Muscle layer of duodenum (tissue), 2 donors: ENCODE results near the gene BRF1.

ENCODE experiments used
- H3K27ac ChIP-seq: one replicate; pipeline ENCODE4 v1.7.0; 2013; ENCODE audit warnings: mild to moderate bottlenecking, low read length
- H3K27me3 ChIP-seq: one replicate; pipeline ENCODE4 v1.7.0; 2013; ENCODE audit warnings: low read depth, mild to moderate bottlenecking, control low read depth, low read length
- H3K36me3 ChIP-seq, 2 donors: one replicate each; pipeline ENCODE4 v1.7.0; 2013; ENCODE audit warnings: low read length in 2 of 2, control low read depth in 1 of 2, mild to moderate bottlenecking in 1 of 2; ENCODE audit not compliant: insufficient read depth in 2 of 2, control insufficient read depth in 1 of 2
- H3K4me1 ChIP-seq, 2 donors: one replicate each; pipeline ENCODE4 v1.7.0; 2013; ENCODE audit warnings: low read length in 2 of 2, mild to moderate bottlenecking in 2 of 2, control low read depth in 1 of 2, moderate library complexity in 1 of 2; ENCODE audit not compliant: insufficient read depth in 2 of 2, control insufficient read depth in 1 of 2
- H3K4me3 ChIP-seq, 2 donors: one replicate each; pipeline ENCODE4 v1.7.0; 2013; ENCODE audit warnings: low read length in 2 of 2, low read depth in 1 of 2, mild to moderate bottlenecking in 1 of 2
- H3K9me3 ChIP-seq, 2 donors: one replicate each; pipeline ENCODE4 v1.7.0; 2013; ENCODE audit warnings: low read length in 2 of 2, control low read depth in 1 of 2, mild to moderate bottlenecking in 1 of 2; ENCODE audit not compliant: control insufficient read depth in 1 of 2
- donor health status: healthy.

The BRF1 gene

GRCh38 chr14:105250986-105251385 is 49.8 kb downstream of the BRF1 start:
- Histone ChIP-seq H3K4me3 (no peak overlapping the region), H3K27ac (no peak overlapping the region), H3K36me3 (peaks cover 12 to 39% of the 10 kb centered on the region in 2 donors), H3K9me3 (no peaks in the 10 kb centered on the region), H3K27me3 (no peaks in the 10 kb centered on the region), H3K4me1 (peaks cover 5 to 21% of the 10 kb centered on the region in 2 donors)

- H3K9me3 ChIP-seq, result no peaks in the 10 kb centered on the region
- peaks cover 12 to 39% of the 10 kb centered on the region in 2 donors for H3K36me3 ChIP-seq
- H3K4me1 ChIP-seq, result peaks cover 5 to 21% of the 10 kb centered on the region in 2 donors
- H3K27me3 ChIP-seq, result no peaks in the 10 kb centered on the region
- no peak overlapping the region for H3K4me3 ChIP-seq
- no peak overlapping the region for H3K27ac ChIP-seq
Observed at GRCh38 chr14:105250008-105250366, 50.8 kb downstream of the BRF1 start.

- Histone ChIP-seq H3K4me3 (peak overlapping the region; percentile 30 to 64), H3K9me3 (no peaks in the 10 kb centered on the region), H3K27me3 (no peaks in the 10 kb centered on the region), H3K36me3 (peaks cover 12 to 41% of the 10 kb centered on the region in 2 donors), H3K27ac (no peak overlapping the region), H3K4me1 (peaks cover 5 to 21% of the 10 kb centered on the region in 2 donors)
Observed at GRCh38 chr14:105249182-105250007, 51.4 kb downstream of the BRF1 start.

- Histone ChIP-seq H3K27ac (peak within 1 kb of the TSS; percentile 63), H3K4me3 (peak within 1 kb of the TSS; percentile 69 to 76), H3K4me1 (peaks cover 5 to 21% of the 10 kb centered on the region in 2 donors), H3K9me3 (no peaks in the 10 kb centered on the region), H3K36me3 (peaks cover 12 to 40% of the 10 kb centered on the region in 2 donors), H3K27me3 (no peaks in the 10 kb centered on the region)
Observed at GRCh38 chr14:105248368-105249181, 52.2 kb downstream of the BRF1 start, which contains the start of gene BTBD6. TSS of gene BTBD6 (plus strand) at chr14:105248533. CDS start at chr14:105248712, 179 bp downstream.

- Histone ChIP-seq H3K4me3 (peak overlapping the region; percentile 69 to 76), H3K27ac (peak overlapping the region; percentile 63), H3K36me3 (peaks cover 12 to 36% of the 10 kb centered on the region in 2 donors), H3K9me3 (no peaks in the 10 kb centered on the region), H3K4me1 (peaks cover 5 to 21% of the 10 kb centered on the region in 2 donors), H3K27me3 (no peaks in the 10 kb centered on the region)
Observed at GRCh38 chr14:105247715-105248367, 53.0 kb downstream of the BRF1 start.

GRCh38 chr14:105247026-105247425 is 53.8 kb downstream of the BRF1 start:
- H3K27ac ChIP-seq, result no peak overlapping the region
- H3K36me3 ChIP-seq, result peaks cover 12 to 28% of the 10 kb centered on the region in 2 donors
- H3K27me3 ChIP-seq, result no peaks in the 10 kb centered on the region
- no peaks in the 10 kb centered on the region for H3K9me3 ChIP-seq
- no peak overlapping the region for H3K4me3 ChIP-seq
- peaks cover 5 to 21% of the 10 kb centered on the region in 2 donors for H3K4me1 ChIP-seq

- Histone ChIP-seq H3K27ac (no peak overlapping the region), H3K27me3 (no peaks in the 10 kb centered on the region), H3K4me1 (peaks cover 5 to 17% of the 10 kb centered on the region in 2 donors), H3K4me3 (no peak overlapping the region), H3K9me3 (no peaks in the 10 kb centered on the region), H3K36me3 (peaks cover 0 to 17% of the 10 kb centered on the region in 2 donors)
Observed at GRCh38 chr14:105244334-105244733, 56.5 kb downstream of the BRF1 start.

GRCh38 chr14:105241641-105242040 is 59.2 kb downstream of the BRF1 start:
- Histone ChIP-seq H3K27ac (no peak overlapping the region), H3K27me3 (no peaks in the 10 kb centered on the region)

GRCh38 chr14:105240811-105241576 is 59.8 kb downstream of the BRF1 start:
- Histone ChIP-seq H3K27ac (no peak overlapping the region), H3K9me3 (no peaks in the 10 kb centered on the region), H3K27me3 (no peaks in the 10 kb centered on the region), H3K4me1 (no peaks in the 10 kb centered on the region), H3K36me3 (peaks cover 0 to 17% of the 10 kb centered on the region in 2 donors), H3K4me3 (no peak overlapping the region)

More at GRCh38 chr14:105241641-105242040, 59.2 kb downstream of the BRF1 start:
- Histone ChIP-seq H3K36me3 (peaks cover 0 to 17% of the 10 kb centered on the region in 2 donors), H3K4me3 (no peak overlapping the region), H3K9me3 (no peaks in the 10 kb centered on the region), H3K4me1 (no peaks in the 10 kb centered on the region)

- Histone ChIP-seq H3K36me3 (peaks cover 7 to 34% of the 10 kb centered on the region in 2 donors), H3K27me3 (no peaks in the 10 kb centered on the region), H3K9me3 (no peaks in the 10 kb centered on the region), H3K4me1 (no peaks in the 10 kb centered on the region), H3K4me3 (no peak overlapping the region), H3K27ac (no peak overlapping the region)
Observed at GRCh38 chr14:105229099-105229655, 71.6 kb downstream of the BRF1 start.
